Liver (tissue), 9 donors: Measurements from ENCODE around the gene HMGA1. TPM values are rescaled to one million over a fixed set of nuclear protein-coding genes. Genes with fewer than 3 reads are reported as not detected.

Experiments
- DNase-seq: peaks from one replicate; pipeline ENCODE4 v3.0.0-alpha.2; 2017; ENCODE audit warnings: low spot score
- H3K27ac ChIP-seq, 2 donors: one replicate each; pipeline ENCODE4 v1.7.0; 2013; ENCODE audit warnings: inconsistent platforms in 2 of 2, low read length in 2 of 2, control low read depth in 1 of 2, low read depth in 1 of 2, mild to moderate bottlenecking in 1 of 2
- H3K27me3 ChIP-seq, 4 donors: one replicate each; pipeline versions ENCODE4 v1.6.1 to v1.7.0; 2013; ENCODE audit warnings: low read length in 3 of 4, inconsistent platforms in 1 of 4, mild to moderate bottlenecking in 1 of 4, moderate library complexity in 1 of 4; ENCODE audit not compliant: control insufficient read depth in 4 of 4, insufficient read depth in 4 of 4
- H3K36me3 ChIP-seq, 4 donors: one replicate each; pipeline versions ENCODE4 v1.6.1 to v1.7.0; 2013; ENCODE audit warnings: low read length in 3 of 4, mild to moderate bottlenecking in 3 of 4, low read depth in 1 of 4, moderate library complexity in 1 of 4; ENCODE audit not compliant: control insufficient read depth in 4 of 4, insufficient read depth in 3 of 4
- H3K4me1 ChIP-seq, 4 donors: one replicate each; pipeline versions ENCODE4 v1.6.1 to v1.7.0; 2013; ENCODE audit warnings: low read length in 3 of 4, mild to moderate bottlenecking in 3 of 4, moderate library complexity in 1 of 4; ENCODE audit not compliant: control insufficient read depth in 4 of 4, insufficient read depth in 4 of 4
- H3K4me3 ChIP-seq, 3 donors: one replicate each; pipeline versions ENCODE4 v1.6.1 to v1.7.0; 2013; ENCODE audit warnings: low read length in 3 of 3, control low read depth in 1 of 3, low read depth in 1 of 3, mild to moderate bottlenecking in 1 of 3
- H3K9ac ChIP-seq, 2 donors: one replicate each; pipeline ENCODE4 v1.7.0; 2013; ENCODE audit warnings: low read length in 2 of 2, mild to moderate bottlenecking in 2 of 2, moderate library complexity in 2 of 2, control low read depth in 1 of 2, low read depth in 1 of 2
- H3K9me3 ChIP-seq, 4 donors: one replicate each; pipeline versions ENCODE4 v1.6.1 to v1.7.0; 2013; ENCODE audit warnings: low read length in 3 of 4; ENCODE audit not compliant: control insufficient read depth in 4 of 4
- ATF3 ChIP-seq: IDR thresholded peaks from 2 replicates; pipeline ENCODE4 v1.6.1; 2016; ENCODE audit warnings: antibody characterized with exemption
- CTCF ChIP-seq: fragments of 150-350 bp; IDR thresholded peaks from 2 replicates; pipeline ENCODE4 v1.5.1; 2017; ENCODE audit warnings: improper control_type of control experiment, low read depth, low read length; ENCODE audit not compliant: missing input control
- EGR1 ChIP-seq, 2 donors: IDR thresholded peaks; 2 replicates each; pipeline ENCODE4 v1.6.1; 2016 to 2018; ENCODE audit warnings: antibody characterized with exemption in 2 of 2, low read depth in 2 of 2
- FOXA2 ChIP-seq: IDR thresholded peaks from 2 replicates; pipeline ENCODE4 v1.6.1; 2016; ENCODE audit warnings: antibody characterized with exemption
- GABPA ChIP-seq, 2 donors: IDR thresholded peaks in 1 of 2; conservative IDR thresholded peaks in 1 of 2; 2 replicates each; pipeline ENCODE4 v1.6.1; 2016; ENCODE audit warnings: antibody characterized with exemption in 2 of 2, mild to moderate bottlenecking in 1 of 2, moderate library complexity in 1 of 2
- HNF4A ChIP-seq, 2 donors: conservative IDR thresholded peaks; 2 replicates each; pipeline ENCODE4 v1.6.1; 2016; ENCODE audit warnings: antibody characterized with exemption in 2 of 2, mild to moderate bottlenecking in 2 of 2
- JUND ChIP-seq, 2 donors: IDR thresholded peaks; 2 replicates each; pipeline ENCODE4 v1.6.1; 2016; ENCODE audit warnings: antibody characterized with exemption in 2 of 2
- MAX ChIP-seq: IDR thresholded peaks from 2 replicates; pipeline ENCODE4 v1.6.1; 2016; ENCODE audit warnings: antibody characterized with exemption
- REST ChIP-seq: IDR thresholded peaks from 2 replicates; pipeline ENCODE4 v1.6.1; 2016; ENCODE audit warnings: antibody characterized with exemption, mild to moderate bottlenecking
- RXRA ChIP-seq, 2 donors: IDR thresholded peaks; 2 replicates each; pipeline ENCODE4 v1.6.1; 2017 to 2018; ENCODE audit warnings: antibody characterized with exemption in 2 of 2, mild to moderate bottlenecking in 1 of 2
- SP1 ChIP-seq: IDR thresholded peaks from 2 replicates; pipeline ENCODE4 v1.6.1; 2018; ENCODE audit warnings: antibody characterized with exemption, mild to moderate bottlenecking
- TAF1 ChIP-seq: conservative IDR thresholded peaks from 2 replicates; pipeline ENCODE4 v1.6.1; 2016; ENCODE audit warnings: antibody characterized with exemption, mild to moderate bottlenecking
- YY1 ChIP-seq: IDR thresholded peaks from 2 replicates; pipeline ENCODE4 v1.6.1; 2016; ENCODE audit warnings: antibody characterized with exemption, mild to moderate bottlenecking
- ZBTB33 ChIP-seq: IDR thresholded peaks from 2 replicates; pipeline ENCODE4 v1.6.1; 2016; ENCODE audit warnings: antibody characterized with exemption
- WGBS: extraction: QIAGEN DNeasy Blood & Tissue Kit; methylation state at CpG from one replicate; pipeline ENCODE4 v1.1.7; 2013; 5-methylcytosine and 5-hydroxymethylcytosine counted together
- polyA plus RNA-seq, 2 donors: library from polyadenylated mRNA; stranded (reverse) in 1 of 2; unstranded in 1 of 2; fragments of 200-250 nt in 1 of 2; fragments of >200 nt in 1 of 2; fragmentation: Nextera tagmentation in 1 of 2; extraction: Ambion mirVana in 1 of 2; gene quantifications; one replicate each; pipeline versions ENCODE4 v1.2.1 to v1.2.3, GENCODE V29; 2013 to 2015
- total RNA-seq, 2 donors: library from RNA; depleted of rRNA; stranded (reverse); fragments of >200 nt; gene quantifications; one replicate each; pipeline ENCODE4 v1.2.3, GENCODE V29; 2014
- donor health status: healthy.
- donor health status: healthy.
- donor health status: healthy.
- donor health status: healthy.
- donor health status: healthy.

Gene HMGA1
- total and polyA plus RNA-seq, 4 donors = 4.2 to 118 (median 8.5) TPM

- Histone ChIP-seq H3K36me3 (no peaks in the 10 kb centered on the region), H3K4me3 (no peak overlapping the region), H3K9me3 (no peaks in the 10 kb centered on the region), H3K4me1 (no peaks in the 10 kb centered on the region), H3K9ac (no peak overlapping the region), H3K27ac (no peak overlapping the region), H3K27me3 (no peaks in the 10 kb centered on the region)
- 95% methylated on average over 3 of the region's 3 CpGs for WGBS
- TF ChIP-seq REST = no peak
- TF ChIP-seq TAF1 = no peak
- TF ChIP-seq ATF3 = no peak
- TF ChIP-seq HNF4A (conservative IDR thresholded peaks at IDR 0.05) = no peak
- TF ChIP-seq EGR1 (IDR thresholded peaks at IDR 0.05; ENCODE audit: low read depth in 2 of 2) = no peak
- no peak for TF ChIP-seq JUND (IDR thresholded peaks at IDR 0.05)
- no peak for TF ChIP-seq CTCF
- TF ChIP-seq FOXA2 = no peak
- no peak for TF ChIP-seq MAX
- no peak for TF ChIP-seq RXRA (IDR thresholded peaks at IDR 0.05)
- TF ChIP-seq YY1 = no peak
- TF ChIP-seq SP1 = no peak
- no peak for DNase-seq
These were observed 31.2 kb upstream of the HMGA1 start for GRCh38 chr6:34205466-34205865.

- Histone ChIP-seq H3K4me1 (no peaks in the 10 kb centered on the region), H3K9me3 (no peaks in the 10 kb centered on the region), H3K9ac (no peak overlapping the region), H3K36me3 (no peaks in the 10 kb centered on the region), H3K4me3 (no peak overlapping the region), H3K27ac (no peak overlapping the region), H3K27me3 (no peaks in the 10 kb centered on the region)
- DNase-seq = no peak
- TF ChIP-seq GABPA (IDR thresholded peaks at IDR 0.05 in 1 of 2, conservative IDR thresholded peaks at IDR 0.05 in 1 of 2) (no peak), ZBTB33 (no peak), ATF3 (no peak), HNF4A (conservative IDR thresholded peaks at IDR 0.05) (no peak), TAF1 (no peak)
- WGBS = 88% methylated on average over 2 of the region's 2 CpGs
These were observed 30.8 kb upstream of the HMGA1 start for GRCh38 chr6:34205916-34206315.
